HG03060 (cell line): ENCODE measurements around the gene ZNF81.
"Not testable (repeated sequence)": the region's sequence is repeated elsewhere in the genome, so short reads cannot be mapped to it uniquely, and the experiment has no call there.

Experiments
- ATAC-seq: cut with Tn5 transposase; IDR thresholded peaks from one replicate; pipeline ENCODE4 v1.9.1; 2021; ENCODE audit warnings: low read depth, moderate number of reproducible peaks; ENCODE audit not compliant: unreplicated experiment

Gene ZNF81

GRCh38 chrX:47836164-47837072 is at the start of gene ZNF81:
Gene ZNF81, plus strand, starts transcription at chrX:47836902. Its CDS starts 9,366 bp downstream, at chrX:47846268.
- ATAC-seq = peak; percentile 90

GRCh38 chrX:47796433-47796906 is 40.2 kb upstream of the ZNF81 start:
- ATAC-seq = no peak

GRCh38 chrX:47797084-47797483 is 39.6 kb upstream of the ZNF81 start:
- ATAC-seq = no peak

DNA sequence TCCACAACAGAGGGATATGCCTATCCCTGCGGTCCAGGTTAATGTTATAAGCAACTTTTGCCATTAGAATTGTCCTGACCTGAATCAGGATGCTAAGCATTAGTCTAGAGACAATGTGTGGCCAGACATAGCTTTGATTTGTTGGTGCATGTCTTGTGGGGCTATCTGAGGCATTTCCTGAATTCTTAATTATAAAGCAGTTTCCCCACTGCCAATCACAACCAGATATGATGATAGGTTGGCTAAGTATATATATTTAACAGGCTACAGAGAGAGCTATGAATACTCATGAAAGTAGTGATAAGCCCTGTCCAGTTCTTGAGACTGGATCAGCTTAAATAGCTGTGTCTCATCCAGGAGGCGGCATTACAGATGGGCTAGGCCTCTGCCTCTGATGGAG is 37.8 kb upstream of the ZNF81 start:
- no peak for ATAC-seq

- no peak for ATAC-seq
These were observed 34.1 kb upstream of the ZNF81 start for GRCh38 chrX:47802589-47802988.

DNA sequence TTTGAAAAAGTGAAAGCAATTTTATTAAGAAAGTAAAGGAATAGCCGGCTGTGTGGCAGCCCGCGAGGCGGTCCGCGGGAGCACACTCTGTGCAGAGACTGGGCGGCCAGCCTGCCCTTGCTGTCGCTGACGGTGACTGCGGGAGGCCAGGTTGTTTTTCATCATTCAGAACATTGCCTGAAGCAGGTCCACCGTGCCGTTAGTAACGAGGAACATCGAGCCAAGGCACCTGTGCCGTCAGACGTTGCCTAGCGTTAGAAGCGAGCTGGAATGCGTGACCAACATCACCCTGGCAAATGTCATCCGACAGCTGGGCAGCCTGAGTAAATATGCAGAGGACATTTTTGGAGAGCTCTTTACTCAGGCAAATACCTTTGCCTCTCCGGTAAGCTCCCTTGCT is 33.6 kb upstream of the ZNF81 start:
- not testable (repeated sequence) for ATAC-seq

GRCh38 chrX:47804315-47804714 is 32.4 kb upstream of the ZNF81 start:
- no peak for ATAC-seq

DNA sequence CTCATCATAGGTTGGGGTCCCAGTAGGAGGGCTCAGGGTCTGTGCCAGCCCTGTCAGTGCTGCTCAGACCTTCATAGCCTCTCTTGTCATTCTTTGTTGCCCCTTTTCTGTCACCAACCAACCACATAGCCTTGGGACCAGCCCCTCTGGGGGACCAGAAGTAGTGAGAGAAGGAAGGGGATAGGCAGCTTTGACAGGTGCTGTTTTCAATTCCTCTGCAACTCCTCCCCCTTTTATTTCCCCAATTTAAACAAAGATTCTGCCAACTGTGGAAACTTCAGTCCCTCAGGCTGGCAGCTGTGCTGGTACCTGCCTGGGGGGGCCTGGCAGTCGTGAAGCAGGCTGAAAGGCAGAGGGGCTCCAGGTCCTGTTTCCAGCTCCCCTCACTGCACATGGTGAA is 30.9 kb upstream of the ZNF81 start:
- ATAC-seq = not testable (repeated sequence)

DNA sequence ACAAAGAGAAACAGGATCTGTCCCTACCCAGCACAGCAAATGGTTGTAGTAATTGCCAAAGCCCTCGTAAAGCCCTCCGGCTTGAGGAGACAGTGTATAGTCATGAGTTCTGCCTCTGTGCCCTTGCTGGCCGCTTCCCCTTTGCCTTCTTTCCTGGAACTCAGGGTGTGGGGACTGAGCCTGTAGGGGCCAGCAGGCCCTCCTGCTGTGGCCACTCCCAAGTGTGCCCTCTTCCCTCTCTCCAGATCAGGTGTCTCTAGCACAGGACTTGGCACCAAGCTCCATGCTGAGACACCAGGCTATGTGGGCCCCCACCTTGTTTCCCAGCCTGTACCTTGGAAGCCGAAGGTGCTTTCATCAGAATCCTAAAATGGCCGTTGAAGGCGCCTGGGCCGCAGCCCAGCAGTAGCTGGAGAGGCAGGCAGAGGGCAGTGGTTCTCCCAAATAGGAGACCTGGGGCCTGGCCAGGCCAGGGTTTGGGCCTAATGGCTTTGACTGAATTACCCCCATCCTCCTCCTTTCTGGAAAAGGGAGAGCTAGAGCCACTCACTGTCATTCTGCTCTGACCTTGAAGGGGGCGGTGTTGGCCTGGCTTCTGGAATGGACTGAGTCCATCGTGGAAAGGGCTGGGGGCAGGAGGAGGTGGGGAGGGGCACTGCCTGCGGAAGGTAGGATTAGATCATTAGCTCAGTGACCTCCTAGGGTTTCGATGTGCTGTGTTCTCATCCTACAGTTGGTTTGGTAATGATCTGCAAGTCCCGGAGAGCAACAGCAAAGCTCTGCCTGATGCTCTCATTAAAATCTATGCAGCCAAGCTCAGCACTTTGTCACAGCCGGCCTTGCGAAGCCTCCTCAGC is 30.1 kb upstream of the ZNF81 start:
- ATAC-seq = not testable (repeated sequence)

- not testable (repeated sequence) for ATAC-seq
These were observed 29.5 kb upstream of the ZNF81 start for GRCh38 chrX:47807272-47807538.

- ATAC-seq = no peak
These were observed 29.2 kb upstream of the ZNF81 start for GRCh38 chrX:47807548-47807947.

DNA sequence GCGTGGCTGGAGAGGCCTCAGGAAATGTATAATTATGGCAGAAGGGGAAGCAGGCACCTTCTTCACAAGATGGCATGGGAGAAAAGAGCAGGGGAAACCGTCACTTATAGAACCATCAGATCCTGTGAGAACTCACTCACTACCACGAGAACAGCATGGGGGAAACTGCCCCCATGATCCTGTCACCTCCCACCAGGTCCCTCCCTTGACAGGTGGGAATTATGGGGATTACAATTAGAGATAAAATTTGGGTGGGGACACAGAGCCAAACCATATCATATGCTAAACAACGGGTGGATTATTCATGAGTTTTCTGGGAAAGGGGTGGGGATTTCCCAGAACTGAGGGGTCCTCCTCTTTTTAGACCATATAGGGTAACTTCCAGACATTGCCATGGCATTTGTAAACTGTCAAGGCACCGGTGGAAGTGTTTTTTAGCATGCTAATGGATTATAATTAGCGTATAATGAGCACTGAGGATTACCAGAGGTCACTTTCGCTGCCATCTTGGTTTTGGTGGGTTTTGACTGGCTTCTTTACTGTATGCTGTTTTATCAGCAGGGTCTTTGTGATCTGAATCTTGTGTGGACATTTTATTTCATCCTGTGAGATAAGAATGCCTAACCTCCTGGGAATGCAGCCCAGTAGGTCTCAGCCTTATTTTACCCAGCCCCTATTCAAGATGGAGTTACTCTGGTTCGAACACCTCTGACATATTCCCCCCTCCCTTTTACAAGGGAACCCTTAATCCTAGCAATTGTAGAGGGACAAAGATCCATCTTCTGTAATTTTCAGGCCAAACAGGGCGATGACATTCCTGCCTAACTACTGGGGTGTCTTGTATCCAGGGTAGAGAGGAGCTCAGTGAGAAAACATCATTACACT is 27.6 kb upstream of the ZNF81 start:
- ATAC-seq = no peak

DNA sequence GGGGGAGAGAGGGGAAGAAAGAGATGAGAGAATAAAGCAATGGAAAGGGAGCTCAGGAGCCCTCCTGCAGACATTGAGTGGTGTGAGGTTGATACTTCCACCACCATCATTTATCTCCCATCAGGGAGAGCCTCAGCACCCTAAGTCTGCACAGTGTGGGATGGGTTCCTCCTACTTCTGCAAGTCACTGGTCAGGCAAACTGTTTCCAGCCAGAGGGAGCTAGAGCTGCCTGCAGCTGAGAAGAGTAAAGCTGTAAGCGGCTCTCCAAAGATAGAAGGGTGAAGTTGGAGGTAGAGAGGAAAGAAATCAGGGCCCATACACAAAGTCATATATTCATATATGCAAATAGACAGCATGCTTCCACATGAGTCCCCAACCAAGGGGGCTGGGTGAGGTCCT is 21.9 kb upstream of the ZNF81 start:
- ATAC-seq = no peak

DNA sequence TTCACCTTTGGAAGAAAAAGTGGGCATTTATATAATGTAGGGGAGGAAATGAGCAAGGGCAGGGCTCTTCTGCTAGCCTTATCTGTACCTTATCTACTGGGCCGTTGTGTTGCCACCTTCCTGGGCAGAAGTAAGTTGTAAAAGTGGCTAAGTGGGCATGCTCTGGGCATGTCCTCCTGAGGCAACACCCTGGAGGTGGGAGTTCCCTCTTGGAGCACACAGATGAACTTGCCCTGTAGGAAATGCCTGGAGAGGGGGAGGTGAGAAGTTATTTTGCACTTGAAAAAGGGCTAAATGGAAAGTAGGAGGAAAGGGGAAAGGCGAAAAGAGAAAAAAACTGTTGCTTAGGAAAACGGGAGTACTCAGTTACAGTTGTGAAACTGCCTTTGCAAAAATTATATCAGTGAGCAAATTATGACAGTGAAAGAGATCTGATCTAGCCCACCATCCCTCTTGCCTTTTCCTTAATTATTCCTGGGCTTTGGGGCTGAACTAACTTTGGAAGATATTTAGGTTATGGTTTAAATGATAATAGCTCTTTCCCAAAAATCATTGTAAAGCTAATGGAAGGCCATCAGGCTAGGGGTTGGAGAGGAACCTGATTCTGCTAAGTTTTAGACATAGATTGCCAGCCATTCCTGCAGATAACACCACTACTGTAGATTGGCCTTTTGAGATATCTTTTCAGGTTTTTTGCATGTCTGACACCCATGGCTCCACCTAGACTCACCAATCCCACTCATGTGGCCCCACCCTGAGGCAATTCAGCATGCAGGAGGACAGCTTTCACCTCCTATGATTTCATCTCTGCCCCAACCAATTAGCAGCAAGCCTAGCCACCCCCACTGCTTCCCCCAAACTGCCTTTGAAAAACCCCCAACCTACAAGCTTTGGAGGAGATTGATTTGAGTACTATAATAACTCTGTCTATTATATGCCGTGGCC is 20.5 kb upstream of the ZNF81 start:
- ATAC-seq = no peak

DNA sequence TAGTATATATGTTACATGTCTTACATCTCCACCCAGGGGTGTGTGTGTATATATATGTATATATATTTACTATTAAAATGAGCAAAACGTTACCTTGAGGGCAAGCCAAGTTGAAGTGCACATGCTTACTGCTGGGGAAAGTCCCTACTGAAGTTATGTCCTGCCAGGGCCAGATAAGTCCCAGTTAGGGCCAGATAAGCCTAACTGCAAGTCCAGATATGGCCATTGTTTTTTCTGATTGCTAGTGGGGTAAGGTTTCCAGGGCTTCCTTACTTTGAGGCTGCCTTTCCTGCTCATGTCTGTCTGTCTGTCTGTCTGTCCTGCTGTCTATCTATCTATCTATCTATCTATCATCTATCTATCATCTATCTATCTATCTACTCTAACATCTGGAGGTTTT is 19.3 kb upstream of the ZNF81 start:
- no peak for ATAC-seq

GRCh38 chrX:47817897-47818296 is 18.8 kb upstream of the ZNF81 start:
- ATAC-seq = no peak

- ATAC-seq = no peak
These were observed 7.7 kb upstream of the ZNF81 start for GRCh38 chrX:47828984-47829383.

DNA sequence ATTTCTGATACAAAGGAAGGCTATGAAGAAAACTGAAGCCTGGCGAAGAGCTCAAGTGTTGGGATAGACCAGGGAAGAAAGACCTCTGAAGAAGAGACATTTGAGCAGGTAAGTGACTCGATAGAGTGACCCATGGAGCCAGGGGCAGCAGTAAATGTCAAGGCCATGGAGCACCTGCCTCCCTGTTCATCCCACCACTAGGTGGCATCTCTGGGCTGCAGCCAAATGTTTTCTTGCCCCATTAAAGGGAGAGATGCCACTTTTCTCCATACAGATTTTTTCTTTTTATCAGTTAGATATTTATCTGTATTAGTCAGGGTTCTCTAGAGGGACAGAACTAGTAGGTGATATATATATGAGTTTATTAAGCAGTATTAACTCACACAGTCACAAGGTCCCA is 4.9 kb upstream of the ZNF81 start:
- ATAC-seq = no peak

- ATAC-seq = no peak
These were observed 1.7 kb downstream of the ZNF81 start for GRCh38 chrX:47838361-47838760.

DNA sequence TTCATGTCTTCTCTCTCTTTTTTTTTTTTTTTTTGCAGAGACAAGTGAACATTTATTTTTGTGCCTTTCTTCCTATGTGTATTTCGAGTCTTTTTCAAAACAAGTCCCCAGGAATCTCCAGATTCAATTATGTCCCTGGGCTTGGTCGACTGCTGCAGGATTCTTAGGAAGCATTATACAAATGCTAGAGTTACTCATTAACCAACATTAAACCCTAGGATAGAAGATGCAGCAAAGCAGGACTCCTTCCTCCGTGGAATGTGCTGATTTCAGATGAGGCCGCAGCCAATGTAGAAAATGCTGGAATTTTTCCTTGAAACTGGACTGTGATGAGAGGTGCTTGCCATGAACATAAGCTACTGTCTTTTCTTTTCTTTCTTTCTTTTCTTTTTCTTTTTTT is 3.4 kb downstream of the ZNF81 start:
- no peak for ATAC-seq
